ENCODE results near the gene ASCL2. TPM values are rescaled to one million over a fixed set of nuclear protein-coding genes. Genes with fewer than 3 reads are reported as not detected.

Gene ASCL2
- total RNA-seq, 2 experiments from 2014 or later: not detected

- no TSS peak for BruUV-seq (replicated peaks)
- intact Hi-C loops (cut with micrococcal nuclease; ENCODE audit: unreplicated experiment): no loop called here
- no peak for TF ChIP-seq CTCF (conservative IDR thresholded peaks at IDR 0.05; ENCODE audit: low read length)
- no peak for TF ChIP-seq EZH2phosphoT487 (IDR thresholded peaks at IDR 0.05; ENCODE audit: borderline replicate concordance, low read depth, low read length)
- Histone ChIP-seq H2AFZ (ENCODE audit: low read length) (no peak overlapping the region), H4K20me1 (ENCODE audit: insufficient read depth, low read length) (no peaks in the 10 kb centered on the region), H3K9me2 (ENCODE audit: insufficient read depth, low read length) (no peaks in the 10 kb centered on the region), H3K79me2 (ENCODE audit: insufficient read depth, low read depth, low read length) (no peaks in the 10 kb centered on the region), H3K4me3 (ENCODE audit: low read depth, low read length, poor library complexity, severe bottlenecking) (no peak overlapping the region), H3K9me3 (ENCODE audit: low read length) (peaks cover 9% of the 10 kb centered on the region; the same call in 1 of the 2 replicates), H3K4me1 (ENCODE audit: insufficient read depth, low read length, poor library complexity, severe bottlenecking) (no peaks in the 10 kb centered on the region), H3K36me3 (ENCODE audit: insufficient read depth, low read length) (no peaks in the 10 kb centered on the region), H3K4me2 (ENCODE audit: low read length) (no peak overlapping the region), H3K27ac (ENCODE audit: low read depth, low read length, poor library complexity, severe bottlenecking) (no peak overlapping the region)
- POLR2A ChIA-PET: no interaction called here
- no peak for DNase-seq (ENCODE audit: low spot score)
- CTCF ChIA-PET (ENCODE audit: unreplicated experiment): no interaction called here
Observed at GRCh38 chr11:2277933-2278523, 7.6 kb upstream of the ASCL2 start.

GRCh38 chr11:2277008-2277346 lies 6.6 kb upstream of the ASCL2 start:
- BruUV-seq (replicated peaks): no TSS peak
- Histone ChIP-seq H3K9me2 (ENCODE audit: insufficient read depth, low read length) (no peaks in the 10 kb centered on the region), H3K4me3 (ENCODE audit: low read depth, low read length, poor library complexity, severe bottlenecking) (no peak overlapping the region), H3K9me3 (ENCODE audit: low read length) (peaks cover 5% of the 10 kb centered on the region; the same call in 1 of the 2 replicates), H2AFZ (ENCODE audit: low read length) (no peak overlapping the region), H3K27ac (ENCODE audit: low read depth, low read length, poor library complexity, severe bottlenecking) (no peak overlapping the region), H3K4me2 (ENCODE audit: low read length) (no peak overlapping the region), H4K20me1 (ENCODE audit: insufficient read depth, low read length) (no peaks in the 10 kb centered on the region), H3K4me1 (ENCODE audit: insufficient read depth, low read length, poor library complexity, severe bottlenecking) (no peaks in the 10 kb centered on the region), H3K79me2 (ENCODE audit: insufficient read depth, low read depth, low read length) (no peaks in the 10 kb centered on the region), H3K36me3 (ENCODE audit: insufficient read depth, low read length) (no peaks in the 10 kb centered on the region)
- intact Hi-C loops (cut with micrococcal nuclease; ENCODE audit: unreplicated experiment): no loop called here
- TF ChIP-seq CTCF (conservative IDR thresholded peaks at IDR 0.05; ENCODE audit: low read length) (no peak), EZH2phosphoT487 (IDR thresholded peaks at IDR 0.05; ENCODE audit: borderline replicate concordance, low read depth, low read length) (no peak)
- ChIA-PET CTCF (ENCODE audit: unreplicated experiment) (no interaction called here), POLR2A (interaction anchor here (0.6 kb wide), 1 partner anchor 16 kb away, joined by 3 read pairs; no protein-coding TSS in a partner anchor)
- DNase-seq (ENCODE audit: low spot score): no peak

GRCh38 chr11:2276280-2277007 lies 6.1 kb upstream of the ASCL2 start:
- H3K36me3 ChIP-seq (ENCODE audit: insufficient read depth, low read length): no peaks in the 10 kb centered on the region
- POLR2A ChIA-PET: no interaction called here
- intact Hi-C loops (cut with micrococcal nuclease; ENCODE audit: unreplicated experiment): no loop called here
- no peaks in the 10 kb centered on the region for H3K9me2 ChIP-seq (ENCODE audit: insufficient read depth, low read length)
- BruUV-seq (replicated peaks): no TSS peak
- H2AFZ ChIP-seq (ENCODE audit: low read length): no peak overlapping the region
- no peak overlapping the region for H3K27ac ChIP-seq (ENCODE audit: low read depth, low read length, poor library complexity, severe bottlenecking)
- TF ChIP-seq CTCF (conservative IDR thresholded peaks at IDR 0.05; ENCODE audit: low read length) (no peak), EZH2phosphoT487 (IDR thresholded peaks at IDR 0.05; ENCODE audit: borderline replicate concordance, low read depth, low read length) (no peak)
- peaks cover 5% of the 10 kb centered on the region; the same call in 1 of the 2 replicates for H3K9me3 ChIP-seq (ENCODE audit: low read length)
- CTCF ChIA-PET (ENCODE audit: unreplicated experiment): no interaction called here
- no peaks in the 10 kb centered on the region for H3K4me1 ChIP-seq (ENCODE audit: insufficient read depth, low read length, poor library complexity, severe bottlenecking)
- no peak for DNase-seq (ENCODE audit: low spot score)
- no peaks in the 10 kb centered on the region for H3K79me2 ChIP-seq (ENCODE audit: insufficient read depth, low read depth, low read length)
- no peaks in the 10 kb centered on the region for H4K20me1 ChIP-seq (ENCODE audit: insufficient read depth, low read length)
- no peak overlapping the region for H3K4me2 ChIP-seq (ENCODE audit: low read length)
- no peak overlapping the region for H3K4me3 ChIP-seq (ENCODE audit: low read depth, low read length, poor library complexity, severe bottlenecking)
